Activated naive CD8-positive, alpha-beta T cell treated with anti-CD3 and anti-CD28 coated beads, Interleukin-2, amount 10 ng/mL, durations not matched to agents 7 days and 5 days (primary cell): ENCODE measurements around the gene TUBA8. TPM values are rescaled to one million over a fixed set of nuclear protein-coding genes. Genes with fewer than 3 reads are reported as not detected.
A peak's percentile ranks its signal among the peaks of the same experiment; 100 is the strongest.
"Not testable (repeated sequence)": the region's sequence is repeated elsewhere in the genome, so short reads cannot be mapped to it uniquely, and the experiment has no call there.

ENCODE experiments used
- ATAC-seq: fragments of 150-1000 bp; cut with Tn5 transposase; one replicate; pipeline ENCODE4 v1.10.0; 2021; ENCODE audit warnings: low read depth, moderate library complexity
- POLR2A ChIA-PET: fragments of 350-600 bp; sonication (Branson Sonifier 250); formaldehyde crosslinking; loops from one replicate; lab custom pipeline; 2021; ENCODE audit warnings: antibody characterized with exemption; lab: Charles Lee
- DNase-seq: peaks from one replicate; pipeline ENCODE4 v3.0.0; 2021
- H3K27ac Mint-ChIP-seq: one replicate; pipeline ENCODE4 v1.8.0; 2022; ENCODE audit warnings: mild to moderate bottlenecking, mixed read lengths
- H3K27me3 Mint-ChIP-seq: one replicate; pipeline ENCODE4 v1.8.0; 2022; ENCODE audit warnings: mild to moderate bottlenecking, moderate library complexity, mixed read lengths
- H3K36me3 Mint-ChIP-seq: one replicate; pipeline ENCODE4 v1.8.0; 2021; ENCODE audit warnings: mild to moderate bottlenecking, mixed read lengths
- H3K4me1 Mint-ChIP-seq: one replicate; pipeline ENCODE4 v1.8.0; 2021; ENCODE audit warnings: mixed read lengths
- H3K4me3 Mint-ChIP-seq: one replicate; pipeline ENCODE4 v1.8.0; 2022; ENCODE audit warnings: mild to moderate bottlenecking, moderate library complexity, mixed read lengths
- H3K9me3 Mint-ChIP-seq: one replicate; pipeline ENCODE4 v1.8.0; 2021; ENCODE audit warnings: mixed read lengths
- total RNA-seq, 2 experiments: library from RNA; stranded (reverse); gene quantifications; one replicate each; pipeline ENCODE4 v1.2.3, GENCODE V29; 2021

Gene TUBA8
- 1 to 10 TPM in 1 of 2 experiments, under 1 TPM in 1; 0.99 to 3.7 TPM for total RNA-seq

DNA sequence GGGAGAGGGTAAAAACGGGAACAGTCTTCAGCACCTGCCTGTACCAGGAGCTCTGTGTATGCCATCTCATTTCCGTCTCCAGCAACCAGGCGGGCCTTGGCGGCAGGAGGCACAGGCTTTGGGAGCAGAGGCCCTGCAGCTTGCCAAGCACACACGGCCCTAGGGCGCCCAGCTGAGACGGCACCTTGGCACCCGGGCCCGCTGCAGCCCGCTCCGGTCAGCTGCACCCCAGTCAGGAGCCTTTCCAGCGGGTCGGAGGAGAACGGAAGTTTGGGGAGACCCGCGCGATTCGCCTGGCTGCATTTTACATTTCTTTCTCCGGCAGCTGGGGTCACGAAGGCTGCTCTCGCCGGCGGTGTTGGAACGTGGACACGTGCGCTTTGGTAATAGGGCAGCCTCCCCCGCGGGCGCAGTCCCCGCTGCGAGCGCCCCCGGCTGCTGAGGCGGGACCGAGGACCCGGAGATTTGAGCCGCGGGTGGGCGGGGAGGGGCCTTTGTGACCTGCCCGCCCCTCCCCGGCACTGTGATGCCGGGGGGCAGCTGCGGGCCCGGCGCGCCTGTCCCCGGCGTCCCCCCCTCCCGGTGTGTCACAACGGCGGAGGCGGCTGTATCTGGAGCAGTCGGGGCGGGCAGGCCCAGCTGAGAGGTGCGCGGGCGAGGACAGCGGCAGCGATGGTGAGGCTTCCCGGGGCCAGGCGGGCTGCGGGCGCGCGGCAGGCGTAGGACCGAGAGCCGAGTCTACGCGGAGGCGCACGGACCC is at the start of gene TUBA8:
TUBA8 (plus strand) TSS at position 616 of the 760 bp plus-strand sequence; CDS start at position 673, 57 bp downstream.
- Mint-ChIP-seq H3K27ac (no peak within 1 kb of the TSS), H3K9me3 (peaks cover 4% of the 10 kb centered on the region), H3K27me3 (peaks cover 45% of the 10 kb centered on the region), H3K36me3 (peaks cover 12% of the 10 kb centered on the region), H3K4me3 (peak within 1 kb of the TSS; percentile 70), H3K4me1 (peaks cover 31% of the 10 kb centered on the region)
- POLR2A ChIA-PET = interaction anchor here (1.0 kb wide), 1 partner anchor 39 kb away, joined by 4 read pairs; the partner anchor contains the start of gene USP18
- DNase-seq (peak; percentile 57), ATAC-seq (peak; percentile 65)

DNA sequence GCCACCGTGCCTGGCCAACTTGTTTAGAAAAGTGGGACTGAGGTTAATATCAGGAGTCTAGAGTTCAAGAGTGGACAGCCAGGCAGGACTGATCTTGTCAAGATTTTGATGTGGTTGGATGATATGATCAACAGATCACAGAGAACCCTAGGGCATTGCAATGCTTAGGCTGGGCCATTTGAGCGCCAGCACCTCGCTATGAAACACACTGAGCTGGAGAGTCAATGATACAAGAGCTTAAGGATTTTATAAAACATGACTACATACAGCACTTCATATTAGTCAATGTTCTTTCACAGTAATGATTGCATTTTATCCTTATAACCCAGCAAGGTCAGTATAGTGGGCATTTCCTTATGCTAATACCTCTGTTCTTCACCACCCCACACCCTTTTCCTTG is 48.2 kb upstream of the TUBA8 start:
- no peak overlapping the region for H3K27ac Mint-ChIP-seq
- peaks cover 32% of the 10 kb centered on the region for H3K27me3 Mint-ChIP-seq
- H3K9me3 Mint-ChIP-seq = no peaks in the 10 kb centered on the region
- ATAC-seq = no peak
- H3K4me1 Mint-ChIP-seq = peaks cover 4% of the 10 kb centered on the region
- no peak for DNase-seq
- POLR2A ChIA-PET = no interaction called here
- H3K4me3 Mint-ChIP-seq = no peak overlapping the region
- no peaks in the 10 kb centered on the region for H3K36me3 Mint-ChIP-seq

- H3K9me3 Mint-ChIP-seq = no peaks in the 10 kb centered on the region
- POLR2A ChIA-PET = no interaction called here
- DNase-seq (no peak), ATAC-seq (no peak)
- peaks cover 4% of the 10 kb centered on the region for H3K4me1 Mint-ChIP-seq
- no peak overlapping the region for H3K4me3 Mint-ChIP-seq
- H3K36me3 Mint-ChIP-seq = no peaks in the 10 kb centered on the region
- peaks cover 33% of the 10 kb centered on the region for H3K27me3 Mint-ChIP-seq
- no peak overlapping the region for H3K27ac Mint-ChIP-seq
Observed at GRCh38 chr22:18063306-18063705, 47.3 kb upstream of the TUBA8 start.

DNA sequence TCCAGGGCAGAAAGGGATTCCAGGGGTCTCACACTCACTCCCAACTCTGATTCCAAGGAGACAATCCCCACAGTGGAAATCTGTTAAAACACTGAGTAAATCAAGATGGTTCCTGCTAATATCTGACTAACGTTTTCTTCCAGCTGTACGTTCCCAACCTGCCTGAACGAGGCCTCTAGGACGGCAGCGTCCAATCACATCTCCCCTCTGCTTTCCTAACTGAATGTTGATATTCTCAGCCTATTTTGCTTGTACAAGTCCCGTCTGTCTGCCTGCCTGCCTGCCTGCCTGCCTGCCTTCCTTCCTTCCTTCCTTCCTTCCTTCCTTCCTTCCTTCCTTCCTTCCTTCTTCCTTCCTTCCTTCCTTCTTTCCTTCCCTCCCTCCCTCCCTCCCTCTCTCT is 46.9 kb upstream of the TUBA8 start:
- POLR2A ChIA-PET, H3K4me1 Mint-ChIP-seq, DNase-seq, H3K27ac Mint-ChIP-seq, H3K36me3 Mint-ChIP-seq, H3K4me3 Mint-ChIP-seq, ATAC-seq, H3K9me3 Mint-ChIP-seq: not testable (repeated sequence)
- peaks cover 33% of the 10 kb centered on the region for H3K27me3 Mint-ChIP-seq

DNA sequence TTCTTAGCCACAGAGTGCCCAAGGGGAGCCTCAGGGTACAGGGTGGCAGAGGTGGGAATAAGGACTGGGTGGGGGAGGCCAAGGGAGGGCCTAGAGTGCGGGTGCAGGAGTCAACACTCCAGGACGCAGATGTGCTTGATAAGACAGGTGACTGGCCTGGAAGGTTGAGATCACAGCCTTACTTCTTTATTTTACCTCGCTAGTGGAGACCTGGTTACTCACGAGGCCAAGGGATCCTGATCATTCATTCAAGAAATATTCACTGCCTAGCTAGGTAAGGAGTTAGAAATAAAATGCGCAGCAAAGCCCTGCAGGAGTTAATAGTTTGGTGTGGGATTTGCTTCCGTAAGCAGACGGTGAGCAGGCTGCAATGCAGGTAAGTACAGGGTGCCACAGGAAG is 46.0 kb upstream of the TUBA8 start:
- peaks cover 4% of the 10 kb centered on the region for H3K4me1 Mint-ChIP-seq
- ATAC-seq (no peak), DNase-seq (no peak)
- no peak overlapping the region for H3K4me3 Mint-ChIP-seq
- H3K27me3 Mint-ChIP-seq = peaks cover 40% of the 10 kb centered on the region
- POLR2A ChIA-PET = no interaction called here
- H3K9me3 Mint-ChIP-seq = no peaks in the 10 kb centered on the region
- no peaks in the 10 kb centered on the region for H3K36me3 Mint-ChIP-seq
- H3K27ac Mint-ChIP-seq = no peak overlapping the region

DNA sequence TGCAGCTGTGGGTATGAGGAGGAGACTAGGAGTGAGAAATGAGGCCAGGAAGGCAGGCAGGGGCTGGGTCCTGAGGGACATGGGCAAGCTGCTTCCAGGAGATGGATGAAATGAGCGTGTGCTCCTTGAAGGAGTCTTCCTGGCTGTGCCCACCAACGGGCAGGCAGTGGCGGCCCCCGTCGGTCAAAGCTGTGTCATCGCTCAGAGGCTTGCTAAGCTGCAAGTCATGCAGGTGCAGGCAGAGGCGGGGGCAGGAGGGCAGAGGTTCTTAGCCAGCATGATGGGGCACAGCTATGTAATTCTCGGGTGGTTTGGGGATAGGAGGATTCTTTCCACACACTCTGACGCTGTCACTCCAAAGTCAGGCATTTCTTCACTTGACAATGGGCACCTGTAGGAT is 45.4 kb upstream of the TUBA8 start:
- Mint-ChIP-seq H3K27ac (no peak overlapping the region), H3K9me3 (no peaks in the 10 kb centered on the region), H3K36me3 (no peaks in the 10 kb centered on the region), H3K4me3 (no peak overlapping the region), H3K4me1 (peaks cover 4% of the 10 kb centered on the region), H3K27me3 (peaks cover 43% of the 10 kb centered on the region)
- ATAC-seq (no peak), DNase-seq (no peak)
- POLR2A ChIA-PET = no interaction called here

DNA sequence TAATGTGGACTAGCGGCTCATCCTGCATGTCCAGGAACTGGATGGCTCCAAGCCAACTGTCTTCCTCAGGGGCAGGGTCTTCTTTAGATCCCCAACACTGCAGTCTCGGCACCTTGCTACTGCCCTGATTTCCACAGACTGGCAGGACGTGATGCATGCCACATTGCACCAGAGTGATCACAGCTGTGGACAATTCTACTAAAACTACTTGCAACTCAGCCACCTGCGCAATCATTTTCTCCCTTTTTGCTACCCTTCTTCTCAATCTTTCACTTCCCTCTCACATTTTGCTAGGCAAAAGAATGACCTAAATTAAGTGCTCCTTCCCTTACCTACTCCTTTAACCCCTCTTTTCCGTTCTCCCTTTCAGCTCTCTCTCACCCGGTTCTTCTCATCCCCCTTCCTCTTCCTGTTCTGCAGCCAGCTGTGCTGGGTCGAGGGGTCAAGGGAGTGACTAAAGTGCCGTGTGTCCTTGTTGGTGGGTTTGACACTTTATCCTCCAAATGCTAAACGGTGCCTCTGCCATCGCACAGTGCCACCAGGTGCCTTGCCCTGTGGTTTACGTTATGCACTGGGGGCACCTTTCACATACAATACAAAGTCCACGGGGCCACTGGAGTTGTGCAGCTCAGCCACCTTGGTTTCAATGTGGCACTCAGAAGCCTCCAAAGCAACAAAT is 44.3 kb upstream of the TUBA8 start:
- H3K36me3 Mint-ChIP-seq = no peaks in the 10 kb centered on the region
- POLR2A ChIA-PET = no interaction called here
- no peaks in the 10 kb centered on the region for H3K9me3 Mint-ChIP-seq
- DNase-seq = no peak
- H3K4me3 Mint-ChIP-seq = no peak overlapping the region
- H3K27ac Mint-ChIP-seq = no peak overlapping the region
- ATAC-seq = no peak
- H3K27me3 Mint-ChIP-seq = peaks cover 43% of the 10 kb centered on the region
- H3K4me1 Mint-ChIP-seq = peaks cover 4% of the 10 kb centered on the region

- H3K36me3 Mint-ChIP-seq = no peaks in the 10 kb centered on the region
- H3K4me1 Mint-ChIP-seq = peaks cover 4% of the 10 kb centered on the region
- POLR2A ChIA-PET = no interaction called here
- H3K27me3 Mint-ChIP-seq = peaks cover 43% of the 10 kb centered on the region
- no peaks in the 10 kb centered on the region for H3K9me3 Mint-ChIP-seq
- H3K4me3 Mint-ChIP-seq = no peak overlapping the region
- ATAC-seq (no peak), DNase-seq (no peak)
- no peak overlapping the region for H3K27ac Mint-ChIP-seq
Observed at GRCh38 chr22:18067121-18067520, 43.5 kb upstream of the TUBA8 start.

GRCh38 chr22:18067548-18068341 is 42.9 kb upstream of the TUBA8 start:
- H3K27me3 Mint-ChIP-seq = peaks cover 39% of the 10 kb centered on the region
- DNase-seq (no peak), ATAC-seq (no peak)

GRCh38 chr22:18068381-18068988 is 42.1 kb upstream of the TUBA8 start:
- Mint-ChIP-seq H3K36me3 (no peaks in the 10 kb centered on the region), H3K4me3 (no peak overlapping the region), H3K27me3 (peaks cover 37% of the 10 kb centered on the region), H3K9me3 (no peaks in the 10 kb centered on the region), H3K4me1 (peaks cover 4% of the 10 kb centered on the region), H3K27ac (no peak overlapping the region)
- DNase-seq (no peak), ATAC-seq (no peak)
- POLR2A ChIA-PET = no interaction called here

More at GRCh38 chr22:18067548-18068341, 42.9 kb upstream of the TUBA8 start:
- POLR2A ChIA-PET = no interaction called here
- no peaks in the 10 kb centered on the region for H3K9me3 Mint-ChIP-seq
- H3K4me3 Mint-ChIP-seq = no peak overlapping the region
- no peak overlapping the region for H3K27ac Mint-ChIP-seq
- no peaks in the 10 kb centered on the region for H3K36me3 Mint-ChIP-seq
- peaks cover 4% of the 10 kb centered on the region for H3K4me1 Mint-ChIP-seq

DNA sequence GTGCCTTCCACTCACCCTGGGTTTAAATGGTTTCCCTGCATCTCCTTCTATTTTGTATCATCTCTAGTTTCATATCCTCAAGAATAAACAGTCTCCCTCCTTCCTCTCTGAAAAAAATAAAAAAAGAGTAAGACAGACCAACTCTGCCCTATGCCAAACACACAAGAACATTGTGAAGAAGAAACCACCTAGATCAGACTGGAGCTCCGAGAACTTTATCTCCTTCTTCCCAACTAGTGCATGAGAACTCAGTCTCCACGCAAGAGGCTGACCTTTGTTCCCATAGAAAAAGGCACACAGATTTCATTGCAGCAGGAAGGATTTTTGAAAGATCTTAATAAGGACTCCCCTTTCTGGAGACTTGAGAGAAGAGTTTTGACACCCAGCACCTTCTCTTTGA is 41.6 kb upstream of the TUBA8 start:
- H3K9me3 Mint-ChIP-seq = no peaks in the 10 kb centered on the region
- H3K27ac Mint-ChIP-seq = no peak overlapping the region
- POLR2A ChIA-PET = no interaction called here
- H3K27me3 Mint-ChIP-seq = peaks cover 37% of the 10 kb centered on the region
- peaks cover 4% of the 10 kb centered on the region for H3K4me1 Mint-ChIP-seq
- H3K36me3 Mint-ChIP-seq = no peaks in the 10 kb centered on the region
- H3K4me3 Mint-ChIP-seq = no peak overlapping the region
- ATAC-seq = no peak
- DNase-seq = no peak

GRCh38 chr22:18070041-18070440 is 40.6 kb upstream of the TUBA8 start:
- H3K4me1 Mint-ChIP-seq = peaks cover 4% of the 10 kb centered on the region
- peaks cover 30% of the 10 kb centered on the region for H3K27me3 Mint-ChIP-seq
- POLR2A ChIA-PET = no interaction called here
- no peak overlapping the region for H3K27ac Mint-ChIP-seq
- H3K36me3 Mint-ChIP-seq = no peaks in the 10 kb centered on the region
- H3K4me3 Mint-ChIP-seq = no peak overlapping the region
- H3K9me3 Mint-ChIP-seq = no peaks in the 10 kb centered on the region
- ATAC-seq (no peak), DNase-seq (no peak)
